GM13976 (cell line): Measurements from ENCODE around the gene SEC24C.
A peak's percentile ranks its signal among the peaks of the same experiment; 100 is the strongest.

Source experiments
- DNase-seq: peaks from one replicate; pipeline ENCODE4 v3.0.0; 2012; ENCODE audit warnings: low spot score
- CTCF ChIP-seq: IDR thresholded peaks from 2 replicates; pipeline ENCODE4 v1.5.1; 2012; ENCODE audit warnings: borderline replicate concordance, mild to moderate bottlenecking; ENCODE audit not compliant: insufficient read depth; ENCODE audit errors: extremely low read depth, missing control alignments, control extremely low read depth
- in situ Hi-C: fragments of 300-500 bp; cut with MboI; formaldehyde crosslinking; loops from one replicate; pipeline ENCODE4 v1.12.0; 2022; ENCODE audit warnings: low sequenced_read_pairs, mixed read lengths, inconsistent platforms; ENCODE audit not compliant: unreplicated experiment

SEC24C gene

GRCh38 chr10:73769396-73769795 is 25.2 kb downstream of the SEC24C start:
- in situ Hi-C loops, result no loop called here
- no peak for DNase-seq
- TF ChIP-seq CTCF, result no peak

GRCh38 chr10:73771722-73772280 is 27.6 kb downstream of the SEC24C start:
- DNase-seq, result peak; percentile 89
- in situ Hi-C loops, result no loop called here
- no peak for TF ChIP-seq CTCF

GRCh38 chr10:73772281-73773151 is 28.3 kb downstream of the SEC24C start:
- no peak for TF ChIP-seq CTCF
- in situ Hi-C loops, result no loop called here
- DNase-seq, result peak; percentile 87

GRCh38 chr10:73773152-73773879 is 29.1 kb downstream of the SEC24C start:
- in situ Hi-C loops, result no loop called here
- TF ChIP-seq CTCF, result no peak
- DNase-seq, result no peak

GRCh38 chr10:73774637-73775036 is 30.5 kb downstream of the SEC24C start:
- peak; percentile 14 for TF ChIP-seq CTCF
- in situ Hi-C loops, result no loop called here
- DNase-seq, result no peak

GRCh38 chr10:73779018-73779417 is 34.8 kb downstream of the SEC24C start:
- in situ Hi-C loops, result no loop called here
- TF ChIP-seq CTCF, result no peak
- DNase-seq, result no peak
